Measurements from ENCODE around the gene GPR65. TPM values are rescaled to one million over a fixed set of nuclear protein-coding genes. Genes with fewer than 3 reads are reported as not detected.

Gene GPR65
- total and polyA plus RNA-seq, 10 of the 15 experiments (the other 5 are each of a cell fraction or from before 2014, with no cell fraction given) = 4.4 to 14.7 (median 9.4) TPM

GRCh38 chr14:87967496-87967895 is 37.4 kb upstream of the GPR65 start (continued):
- TF ChIP-seq IRF3 (IDR thresholded peaks at IDR 0.05) (no peak), MTA3 (IDR thresholded peaks at IDR 0.05; ENCODE audit: borderline replicate concordance, low read length) (no peak)

- H3K4me2 ChIP-seq (ENCODE audit: control insufficient read depth, insufficient read depth) = no peak overlapping the region
- 39% methylated on average over 2 of the region's 2 CpGs for WGBS (ENCODE audit: insufficient coverage, insufficient replicate concordance, low lambda C conversion rate, missing lambda C conversion rate)
- DNase-seq (ENCODE audit: low read depth, low spot score) (no peak), ATAC-seq (peak; percentile 93), FAIRE-seq (no peak)
- no peaks in the 10 kb centered on the region for H3K36me3 ChIP-seq (ENCODE audit: control insufficient read depth in 2 of 2, insufficient read depth in 2 of 2, low read length in 1 of 2)
- no peak overlapping the region for H3K9ac ChIP-seq (ENCODE audit: control insufficient read depth, insufficient read depth, low read length)
- CTCF ChIA-PET = interaction anchor here (1.6 kb wide), 2 partner anchors 18 to 21 kb away, joined by 4 to 5 read pairs; no protein-coding TSS in a partner anchor
- in situ Hi-C loops (cut with MboI) (no loop called here), intact Hi-C loops (cut with micrococcal nuclease; ENCODE audit: unreplicated experiment) (no loop called here)
- POLR2A ChIA-PET = no interaction called here
- no peaks in the 10 kb centered on the region for H4K20me1 ChIP-seq (ENCODE audit: control insufficient read depth, insufficient read depth)
- TF ChIP-seq E2F4 (IDR thresholded peaks at IDR 0.05; ENCODE audit: low read depth, low read length) (no peak), PKNOX1 (IDR thresholded peaks at IDR 0.05) (peak; percentile 44; the same call in 1 of the 2 replicates), JUNB (IDR thresholded peaks at IDR 0.05) (0 out of 2 replicates have a peak, but pooled peaks have one; percentile 11)
- BruUV-seq (replicated peaks) = no TSS peak
- no peaks in the 10 kb centered on the region for H3K27me3 ChIP-seq (replicated peaks in 1 of 2; ENCODE audit: control insufficient read depth in 2 of 2, insufficient read depth in 2 of 2, low read length in 1 of 2)
- no peaks in the 10 kb centered on the region; the same call in 1 of the 2 replicates for H3K4me1 ChIP-seq (ENCODE audit: control insufficient read depth, insufficient read depth, low read length)
- no peak overlapping the region for H2AFZ ChIP-seq (ENCODE audit: control insufficient read depth, low read depth, low read length)
- no peak overlapping the region for H3K4me3 ChIP-seq
- SMC1A ChIA-PET (ENCODE audit: uncharacterized antibody, unreplicated experiment) = interaction anchor here (1.0 to 2.9 kb wide), 3 partner anchors 19 to 57 kb away, joined by 3 to 13 read pairs (median 4); no protein-coding TSS in a partner anchor
- RAD21 ChIA-PET (ENCODE audit: unreplicated experiment) = interaction anchor here (0.6 kb wide), 1 partner anchor 42 kb away, joined by 3 read pairs; no protein-coding TSS in a partner anchor
- H3K9me3 ChIP-seq (replicated peaks; ENCODE audit: control insufficient read depth, insufficient read depth, low read length) = no peaks in the 10 kb centered on the region
- no peaks in the 10 kb centered on the region for H3K79me2 ChIP-seq (ENCODE audit: control insufficient read depth, insufficient read depth, low read length)
- H3K27ac ChIP-seq (ENCODE audit: control insufficient read depth, insufficient read depth) = no peak overlapping the region
These were observed 33.9 kb upstream of the GPR65 start for GRCh38 chr14:87971010-87971409.

All from GM12878 (cell line).